Measurements from ENCODE around the gene AFTPH.

AFTPH gene

GRCh38 chr2:64523666-64524603 is at the start of gene AFTPH:
Gene AFTPH (plus strand): TSS chr2:64524328. CDS start chr2:64551475, 27,147 bp downstream.
- DNase-seq (ENCODE audit: low read depth, low spot score) = peak; percentile 98

DNA sequence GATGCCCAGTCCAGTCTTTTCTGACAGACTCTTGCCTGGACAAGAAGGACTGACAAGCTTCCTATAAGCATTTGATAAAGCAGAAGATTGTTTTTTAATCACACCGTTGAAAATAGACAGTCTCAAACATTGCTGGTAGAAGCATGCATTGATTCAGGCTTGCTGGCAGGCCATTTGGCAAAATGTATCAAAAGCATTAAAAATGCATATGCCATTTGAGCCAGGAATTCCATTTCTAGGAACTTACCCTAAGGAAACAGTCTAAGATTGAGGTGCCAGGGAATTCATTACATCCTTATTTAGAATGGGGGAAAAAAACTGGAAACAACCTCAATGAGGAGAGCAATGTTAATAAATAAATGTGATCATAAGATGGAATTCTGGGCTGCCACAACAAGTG is 49.5 kb upstream of the AFTPH start:
- no peak for DNase-seq (ENCODE audit: low read depth, low spot score)

GRCh38 chr2:64477037-64477436 is 47.1 kb upstream of the AFTPH start:
- DNase-seq (ENCODE audit: low read depth, low spot score) = no peak

DNA sequence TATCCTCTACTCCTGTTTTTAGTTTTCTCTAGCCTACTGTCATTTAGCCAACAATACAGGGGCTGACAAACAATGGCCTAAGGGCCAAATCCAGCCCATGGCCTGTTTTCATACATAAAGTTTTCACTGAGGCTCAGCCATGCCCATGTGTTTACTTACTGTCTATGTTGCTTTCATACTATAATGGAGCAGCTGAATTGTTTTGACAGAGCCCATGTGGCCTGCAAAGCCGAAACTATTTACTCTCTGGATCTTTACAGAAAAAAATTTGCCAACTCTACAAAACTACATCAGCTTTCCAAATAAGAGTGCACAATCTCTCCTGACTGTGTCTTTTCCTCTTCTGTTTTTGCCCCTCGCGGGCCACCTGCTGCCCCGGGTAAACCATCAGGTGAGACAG is 46.1 kb upstream of the AFTPH start:
- no peak for DNase-seq (ENCODE audit: low read depth, low spot score)

DNA sequence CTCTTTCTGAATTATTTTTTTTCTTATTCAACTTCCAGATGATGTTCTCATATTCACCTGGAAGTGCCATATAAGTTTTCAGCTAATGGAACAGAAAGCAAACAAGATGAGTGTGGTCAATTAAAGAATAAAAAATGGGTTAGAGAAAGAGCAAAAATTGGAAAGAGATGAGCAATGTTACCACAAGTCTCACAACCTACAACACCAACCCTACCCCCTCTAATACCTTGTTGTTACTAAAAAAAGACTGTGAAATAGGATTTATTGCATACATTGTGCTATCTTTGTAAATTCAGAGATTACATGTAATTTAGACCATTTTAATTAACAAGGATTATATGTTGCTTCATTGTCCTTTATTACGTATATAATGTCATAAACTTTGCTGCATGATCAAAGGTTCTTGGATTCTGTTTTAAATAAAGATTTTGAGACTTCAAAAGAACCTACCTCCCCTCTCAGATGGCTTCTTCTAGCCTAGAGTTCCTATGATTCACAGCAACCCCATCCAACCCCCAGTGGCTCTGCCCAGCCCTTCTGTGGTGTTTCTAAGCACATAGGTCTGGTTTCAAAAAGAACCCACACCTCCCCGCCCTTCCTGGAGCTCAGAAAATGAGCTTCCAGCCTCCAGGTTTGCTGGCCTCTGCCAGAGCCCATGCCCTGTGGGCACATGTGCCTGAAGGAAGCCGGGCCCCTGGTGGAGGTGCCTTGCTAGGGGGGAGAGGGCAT is 45.5 kb upstream of the AFTPH start:
- DNase-seq (ENCODE audit: low read depth, low spot score) = no peak

- DNase-seq (ENCODE audit: low read depth, low spot score) = no peak
Observed at GRCh38 chr2:64479259-64480117, 44.6 kb upstream of the AFTPH start.

GRCh38 chr2:64481665-64482064 is 42.5 kb upstream of the AFTPH start:
- DNase-seq (ENCODE audit: low read depth, low spot score) = no peak

DNA sequence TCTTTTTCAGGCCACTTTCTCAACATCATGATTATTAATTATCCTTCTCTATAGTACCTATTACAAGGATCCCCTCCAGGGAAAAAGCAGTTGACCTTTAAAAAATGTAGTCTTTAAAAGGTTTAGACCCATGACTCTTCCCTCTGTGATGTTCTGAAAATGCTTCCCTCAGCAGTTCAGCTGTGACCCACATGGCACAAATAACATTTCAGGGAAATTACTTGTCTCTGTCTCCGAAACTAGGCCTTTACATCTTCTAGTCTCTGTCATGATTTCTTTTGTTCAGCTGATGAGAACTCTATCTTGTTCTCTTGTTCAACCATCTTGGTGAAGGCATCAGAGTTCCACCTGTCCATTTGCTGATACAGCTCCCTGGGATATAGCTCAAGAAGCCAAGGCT is 41.9 kb upstream of the AFTPH start:
- DNase-seq (ENCODE audit: low read depth, low spot score) = no peak

- no peak for DNase-seq (ENCODE audit: low read depth, low spot score)
Observed at GRCh38 chr2:64482765-64483504, 41.2 kb upstream of the AFTPH start.

- no peak for DNase-seq (ENCODE audit: low read depth, low spot score)
Observed at GRCh38 chr2:64485331-64485730, 38.8 kb upstream of the AFTPH start.

GRCh38 chr2:64485961-64486360 is 38.2 kb upstream of the AFTPH start:
- DNase-seq (ENCODE audit: low read depth, low spot score) = no peak

- DNase-seq (ENCODE audit: low read depth, low spot score) = no peak
Observed at GRCh38 chr2:64487256-64488049, 36.7 kb upstream of the AFTPH start.

DNA sequence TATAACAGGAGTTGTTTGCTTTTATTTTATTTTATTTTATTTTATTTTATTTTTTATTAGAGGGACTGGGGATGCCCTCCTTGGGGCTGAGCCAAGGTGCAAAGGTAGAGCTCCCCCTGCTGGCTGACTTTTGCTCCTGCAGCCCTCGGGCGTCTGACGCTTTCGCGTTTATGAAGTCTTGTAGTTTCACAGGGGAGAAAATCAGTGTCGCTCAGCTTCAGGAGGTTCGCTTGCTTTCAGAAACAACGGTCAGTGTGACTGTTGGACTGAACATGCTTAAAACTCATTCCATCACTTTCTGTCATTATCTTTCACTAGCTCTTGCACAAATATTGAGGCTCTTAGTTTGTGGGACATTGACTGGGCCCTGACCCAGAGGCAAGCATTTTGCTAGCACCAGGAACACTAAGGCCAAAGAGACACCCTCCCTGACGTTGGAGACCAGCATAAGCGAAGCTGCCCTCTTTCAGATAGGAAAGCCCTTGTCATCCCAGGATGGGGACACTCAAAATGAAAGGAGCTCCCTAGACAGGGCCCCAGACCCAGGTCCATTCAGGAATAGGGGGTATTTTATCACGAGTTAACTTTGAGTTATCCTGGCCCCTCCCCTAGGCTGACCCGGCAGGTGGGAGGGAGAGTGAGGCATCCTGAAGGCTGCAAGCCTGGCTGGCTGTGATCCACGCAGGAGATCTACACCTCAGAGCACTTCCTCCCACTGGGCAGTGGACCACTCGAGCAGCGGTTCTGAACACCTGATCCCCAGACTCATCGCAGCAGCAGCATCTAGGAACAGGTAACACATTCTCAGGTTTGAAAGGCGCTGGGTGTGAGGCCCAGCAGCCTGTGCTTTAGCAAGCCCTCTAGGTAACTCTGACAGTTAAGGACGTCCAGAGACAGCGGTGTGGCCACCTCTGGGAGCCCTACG is 35.8 kb upstream of the AFTPH start:
- peak; percentile 61 for DNase-seq (ENCODE audit: low read depth, low spot score)

- DNase-seq (ENCODE audit: low read depth, low spot score) = no peak
Observed at GRCh38 chr2:64489081-64489751, 34.9 kb upstream of the AFTPH start.

DNA sequence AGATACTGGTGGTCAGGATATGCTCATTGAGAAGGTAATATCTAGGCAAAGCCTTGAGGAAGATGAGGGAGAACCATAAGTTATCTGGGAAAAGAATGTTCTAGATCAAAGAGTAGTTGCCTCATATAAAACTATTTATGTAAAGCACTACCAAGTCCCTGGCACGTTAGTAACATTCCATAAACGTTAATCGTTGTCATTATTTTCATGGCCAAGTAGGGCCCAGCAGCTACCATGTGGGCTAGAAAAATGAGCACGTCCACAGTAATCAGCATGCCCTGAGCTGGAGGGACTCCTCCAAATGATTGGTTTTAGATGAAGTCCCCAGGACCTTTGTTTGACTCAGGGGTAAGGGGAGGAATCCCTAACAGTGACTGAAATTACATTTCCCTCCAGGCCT is 32.7 kb upstream of the AFTPH start:
- DNase-seq (ENCODE audit: low read depth, low spot score) = no peak

DNA sequence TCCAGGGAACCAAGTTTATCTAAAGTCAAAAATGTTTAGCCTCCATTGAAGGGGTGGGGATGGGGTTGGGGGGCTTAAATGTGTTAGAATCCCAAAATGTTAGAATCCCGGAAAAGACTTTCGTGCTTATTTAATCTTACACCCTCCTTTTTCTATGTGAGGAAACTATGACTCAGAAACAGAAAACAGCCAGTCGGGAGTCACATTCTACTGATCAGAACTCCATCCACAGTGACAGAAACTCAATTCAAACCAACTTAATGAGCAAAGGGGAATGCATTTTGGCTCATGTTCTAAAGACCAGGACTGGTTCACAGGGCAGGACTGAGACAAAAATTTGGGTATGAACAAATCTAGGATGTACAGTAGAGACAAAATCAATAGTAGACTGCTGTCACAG is 31.9 kb upstream of the AFTPH start:
- DNase-seq (ENCODE audit: low read depth, low spot score) = no peak

GRCh38 chr2:64492821-64493220 is 31.3 kb upstream of the AFTPH start:
- DNase-seq (ENCODE audit: low read depth, low spot score) = no peak

GRCh38 chr2:64493788-64494187 is 30.3 kb upstream of the AFTPH start:
- no peak for DNase-seq (ENCODE audit: low read depth, low spot score)

- no peak for DNase-seq (ENCODE audit: low read depth, low spot score)
Observed at GRCh38 chr2:64498438-64498837, 25.7 kb upstream of the AFTPH start.
